Activated CD4-positive, alpha-beta T cell treated with anti-CD3 and anti-CD28 coated beads, Interleukin-2, Interleukin-6, amounts not matched to agents 100 ng/mL and 50 ng/mL, durations not matched to agents 16 hours and 8 hours (primary cell): Measurements from ENCODE around the gene STMN3.
"Not testable (repeated sequence)": the region's sequence is repeated elsewhere in the genome, so short reads cannot be mapped to it uniquely, and the experiment has no call there.

Source experiments
- DNase-seq: peaks from one replicate; pipeline ENCODE4 v3.0.0-alpha.2; 2020

Gene STMN3

GRCh38 chr20:63675681-63676368 lies 22.6 kb upstream of the STMN3 start:
- DNase-seq = no peak

- no peak for DNase-seq
Measured at GRCh38 chr20:63673951-63674350, 20.7 kb upstream of the STMN3 start.

GRCh38 chr20:63672666-63673065 lies 19.4 kb upstream of the STMN3 start:
- no peak for DNase-seq

- not testable (repeated sequence) for DNase-seq
Measured at GRCh38 chr20:63671695-63672094, 18.5 kb upstream of the STMN3 start.

GRCh38 chr20:63668351-63668750 lies 15.1 kb upstream of the STMN3 start:
- no peak for DNase-seq

GRCh38 chr20:63667858-63668257 lies 14.6 kb upstream of the STMN3 start:
- DNase-seq = no peak

- no peak for DNase-seq
Measured at GRCh38 chr20:63665708-63666107, 12.5 kb upstream of the STMN3 start.

GRCh38 chr20:63664861-63665594 lies 11.8 kb upstream of the STMN3 start:
- no peak for DNase-seq

- DNase-seq = no peak
Measured at GRCh38 chr20:63664143-63664851, 11.1 kb upstream of the STMN3 start.

- no peak for DNase-seq
Measured at GRCh38 chr20:63663332-63664066, 10.3 kb upstream of the STMN3 start.

- DNase-seq = no peak
Measured at GRCh38 chr20:63662813-63663189, 9.6 kb upstream of the STMN3 start.

- DNase-seq = no peak
Measured at GRCh38 chr20:63661959-63662812, 9.0 kb upstream of the STMN3 start.

- no peak for DNase-seq
Measured at GRCh38 chr20:63661108-63661507, 7.9 kb upstream of the STMN3 start.

- DNase-seq = no peak
Measured at GRCh38 chr20:63660622-63661021, 7.4 kb upstream of the STMN3 start.

GRCh38 chr20:63660174-63660573 lies 7.0 kb upstream of the STMN3 start:
- not testable (repeated sequence) for DNase-seq

- DNase-seq = no peak
Measured at GRCh38 chr20:63659370-63659769, 6.1 kb upstream of the STMN3 start.

GRCh38 chr20:63658749-63659187 lies 5.5 kb upstream of the STMN3 start:
- DNase-seq = peak; percentile 52

- DNase-seq = peak; percentile 93
Measured at GRCh38 chr20:63657937-63658748, 4.9 kb upstream of the STMN3 start, which contains the start of gene RTEL1. RTEL1 (plus strand) TSS chr20:63658312; CDS start chr20:63659403, 1,091 bp downstream.

- DNase-seq = no peak
Measured at GRCh38 chr20:63657260-63657936, 4.2 kb upstream of the STMN3 start.

- DNase-seq = no peak
Measured at GRCh38 chr20:63656451-63656850, 3.2 kb upstream of the STMN3 start.

GRCh38 chr20:63655249-63655648 lies 2.0 kb upstream of the STMN3 start:
- no peak for DNase-seq
